D721Med (cell line): Measurements from ENCODE around the gene ARHGAP6.

Experiments used
- DNase-seq: peaks from one replicate; pipeline ENCODE4 v3.0.0; 2011; ENCODE audit warnings: low spot score; ENCODE audit not compliant: insufficient read length
- FAIRE-seq: peaks from 2 replicates; lab custom pipeline; 2011; peaks lifted over from hg19 to GRCh38; lab: Jason Lieb, UNC
- TF ChIP-seq, protein P1 (sequence below): IDR thresholded peaks from 2 replicates; pipeline ENCODE4 v1.5.1; 2012; ENCODE audit warnings: mild to moderate bottlenecking, control low read depth; ENCODE audit not compliant: insufficient read depth; ENCODE audit errors: missing control alignments

The ARHGAP6 gene

DNA sequence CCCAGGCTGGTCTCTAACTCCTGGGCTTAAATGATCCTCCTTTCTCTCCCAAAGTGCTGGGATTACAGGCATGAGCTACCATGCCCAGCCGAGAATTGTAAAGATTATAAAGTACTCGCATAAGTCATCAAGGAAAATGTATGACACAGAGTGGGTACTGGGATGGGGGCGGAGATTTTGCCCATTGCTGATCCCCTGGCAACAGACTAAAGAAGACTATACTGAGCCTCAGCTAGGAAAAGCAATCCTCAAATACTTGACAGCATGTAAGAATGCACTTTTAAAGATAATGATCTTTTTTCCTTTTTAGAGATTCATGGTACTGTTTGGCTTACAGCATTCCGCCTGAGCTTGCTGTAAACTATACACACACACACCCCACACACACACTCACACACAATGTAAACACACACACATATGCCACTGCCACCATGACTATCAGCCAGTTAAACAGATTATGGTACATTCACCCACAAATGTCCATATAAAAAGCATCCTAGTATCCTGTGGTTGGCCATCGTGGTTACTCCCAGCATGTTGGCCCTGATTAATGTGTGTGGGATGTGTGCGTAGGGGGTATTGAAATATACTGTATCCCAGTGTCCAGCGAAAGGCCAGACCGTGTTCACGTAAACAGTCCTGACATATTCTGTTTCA lies 259.5 kb downstream of the ARHGAP6 start:
- no peak for FAIRE-seq
- no peak for DNase-seq
- TF ChIP-seq, protein P1, sequence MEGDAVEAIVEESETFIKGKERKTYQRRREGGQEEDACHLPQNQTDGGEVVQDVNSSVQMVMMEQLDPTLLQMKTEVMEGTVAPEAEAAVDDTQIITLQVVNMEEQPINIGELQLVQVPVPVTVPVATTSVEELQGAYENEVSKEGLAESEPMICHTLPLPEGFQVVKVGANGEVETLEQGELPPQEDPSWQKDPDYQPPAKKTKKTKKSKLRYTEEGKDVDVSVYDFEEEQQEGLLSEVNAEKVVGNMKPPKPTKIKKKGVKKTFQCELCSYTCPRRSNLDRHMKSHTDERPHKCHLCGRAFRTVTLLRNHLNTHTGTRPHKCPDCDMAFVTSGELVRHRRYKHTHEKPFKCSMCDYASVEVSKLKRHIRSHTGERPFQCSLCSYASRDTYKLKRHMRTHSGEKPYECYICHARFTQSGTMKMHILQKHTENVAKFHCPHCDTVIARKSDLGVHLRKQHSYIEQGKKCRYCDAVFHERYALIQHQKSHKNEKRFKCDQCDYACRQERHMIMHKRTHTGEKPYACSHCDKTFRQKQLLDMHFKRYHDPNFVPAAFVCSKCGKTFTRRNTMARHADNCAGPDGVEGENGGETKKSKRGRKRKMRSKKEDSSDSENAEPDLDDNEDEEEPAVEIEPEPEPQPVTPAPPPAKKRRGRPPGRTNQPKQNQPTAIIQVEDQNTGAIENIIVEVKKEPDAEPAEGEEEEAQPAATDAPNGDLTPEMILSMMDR, result no peak

DNA sequence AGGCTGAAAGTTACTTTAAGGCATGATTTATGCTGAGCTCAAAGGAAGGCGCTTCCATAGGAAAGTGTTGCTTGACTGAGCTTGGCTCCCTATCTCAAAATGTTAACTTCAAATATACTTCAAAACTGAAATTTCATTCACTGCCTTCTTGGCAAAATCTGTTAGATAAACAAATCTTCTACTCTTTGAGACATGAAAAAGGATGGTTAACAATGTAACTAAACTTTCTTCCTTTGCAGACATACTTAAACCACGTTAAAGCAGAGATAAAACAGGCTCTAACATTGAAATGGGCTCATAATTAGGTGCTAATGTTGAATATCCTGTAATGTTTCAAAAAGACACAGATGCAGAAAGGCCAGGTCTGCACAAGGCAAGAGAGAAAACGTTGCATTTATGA lies 262.1 kb downstream of the ARHGAP6 start:
- TF ChIP-seq, protein P1, result no peak
- DNase-seq (no peak), FAIRE-seq (peak; percentile 21)

DNA sequence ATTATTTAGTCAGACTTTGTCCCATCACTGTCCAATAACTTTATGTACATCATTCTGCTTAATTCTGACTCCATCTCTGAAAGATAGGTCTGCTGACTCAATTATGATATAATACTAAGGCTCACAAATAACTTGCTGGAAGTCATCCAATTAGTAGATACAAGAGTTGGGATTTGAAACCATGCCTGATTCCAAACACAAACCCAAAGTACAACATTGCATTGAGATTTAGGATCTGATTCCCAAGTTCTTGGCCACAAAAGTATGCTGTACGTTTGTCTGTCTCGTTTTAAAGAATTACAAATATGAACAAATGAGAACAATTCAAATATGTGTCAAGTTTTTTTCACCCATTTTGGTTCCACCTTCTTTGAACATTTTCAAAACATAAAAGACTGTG lies 263.8 kb downstream of the ARHGAP6 start:
- TF ChIP-seq, protein P1, result no peak
- no peak for DNase-seq
- FAIRE-seq, result no peak

DNA sequence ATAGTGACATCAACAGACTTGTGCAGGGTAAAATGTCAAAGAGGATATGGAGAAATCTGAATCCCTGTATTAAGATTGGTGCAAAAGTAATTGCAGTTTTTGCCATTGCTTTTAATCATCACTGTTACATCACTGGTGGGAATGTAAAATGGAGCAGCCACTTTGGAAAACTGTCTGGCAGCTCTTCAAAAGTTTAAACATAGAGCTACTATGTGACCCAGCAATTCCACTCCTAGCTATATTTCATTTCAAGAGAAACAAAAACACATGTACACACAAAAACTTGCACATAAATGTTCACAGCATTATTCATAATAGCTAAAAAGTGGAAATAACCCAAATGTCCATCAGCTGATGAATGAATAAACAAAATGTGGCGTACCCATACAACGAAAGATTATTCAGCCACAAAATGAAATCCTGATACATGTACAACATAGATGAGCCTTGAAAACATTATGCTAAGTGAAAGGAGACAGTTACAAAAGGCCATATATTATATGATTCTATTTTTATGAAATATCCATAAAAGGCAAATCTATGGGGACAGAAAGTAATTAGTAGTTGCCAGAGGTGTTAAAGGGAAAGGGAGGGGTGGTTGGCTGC lies 266.1 kb downstream of the ARHGAP6 start:
- TF ChIP-seq, protein P1, result no peak

DNA sequence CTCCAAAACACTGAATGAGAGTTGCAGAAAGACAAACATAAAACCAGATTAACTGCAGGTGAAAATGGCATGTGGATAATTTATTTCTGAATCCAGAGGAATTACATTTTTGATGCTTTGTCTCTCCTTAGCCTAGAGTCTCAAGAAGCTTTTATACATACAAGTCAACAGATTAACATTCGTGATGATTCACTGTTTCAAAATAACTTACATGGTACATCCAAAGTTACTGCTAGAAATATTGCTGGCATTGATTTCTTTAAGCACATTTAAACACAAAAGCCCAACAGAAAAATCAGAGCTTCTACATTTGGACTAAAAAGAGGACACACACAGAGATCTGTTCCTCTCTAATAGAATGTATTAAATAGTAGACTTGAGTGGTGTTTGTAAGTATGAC lies 266.9 kb downstream of the ARHGAP6 start:
- TF ChIP-seq, protein P1, result no peak
- no peak for FAIRE-seq
- DNase-seq, result no peak

More for the DNA sequence above, 266.1 kb downstream of the ARHGAP6 start:
- DNase-seq (no peak), FAIRE-seq (no peak)

DNA sequence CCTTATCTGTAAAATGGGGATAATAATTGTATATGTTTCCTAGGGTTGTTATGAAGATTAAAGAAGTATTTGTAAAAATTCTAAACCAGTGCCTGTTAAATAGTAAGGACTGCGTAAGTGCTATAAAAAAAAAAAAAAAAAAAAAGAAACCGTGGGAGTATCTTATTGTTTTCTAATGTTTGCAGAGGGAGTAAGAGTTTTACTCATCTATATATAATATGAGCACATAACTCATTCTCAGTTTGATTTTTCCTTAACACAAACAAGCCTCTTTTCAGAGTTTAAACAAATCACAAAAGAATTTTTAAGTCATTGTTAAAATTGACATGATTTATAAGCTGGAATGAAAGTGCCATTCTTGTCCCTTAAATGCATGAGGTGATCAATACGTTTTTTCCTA lies 267.6 kb downstream of the ARHGAP6 start:
- TF ChIP-seq, protein P1, result no peak
- no peak for FAIRE-seq
- no peak for DNase-seq

DNA sequence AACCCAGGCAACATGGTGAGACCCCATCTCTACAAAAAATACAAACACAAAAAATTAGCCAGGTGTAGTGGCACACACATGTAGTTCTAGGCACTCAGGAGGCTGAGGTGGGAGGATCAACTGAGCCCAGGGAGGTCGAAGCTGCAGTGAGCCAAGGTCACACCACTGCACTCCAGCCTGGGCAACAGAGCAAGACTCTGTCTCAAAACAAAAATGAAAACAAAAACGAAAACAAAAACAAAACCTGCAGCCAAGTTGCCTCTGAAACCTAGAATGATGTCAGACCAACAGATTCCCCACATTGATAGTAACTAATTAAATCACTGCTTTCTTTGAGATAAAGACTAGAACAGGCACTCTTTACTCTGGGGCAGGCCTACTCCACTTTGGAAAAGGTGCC lies 268.0 kb downstream of the ARHGAP6 start:
- FAIRE-seq (no peak), DNase-seq (no peak)
- TF ChIP-seq, protein P1, result no peak
